ENCODE results near the gene CPNE8.

DNA sequence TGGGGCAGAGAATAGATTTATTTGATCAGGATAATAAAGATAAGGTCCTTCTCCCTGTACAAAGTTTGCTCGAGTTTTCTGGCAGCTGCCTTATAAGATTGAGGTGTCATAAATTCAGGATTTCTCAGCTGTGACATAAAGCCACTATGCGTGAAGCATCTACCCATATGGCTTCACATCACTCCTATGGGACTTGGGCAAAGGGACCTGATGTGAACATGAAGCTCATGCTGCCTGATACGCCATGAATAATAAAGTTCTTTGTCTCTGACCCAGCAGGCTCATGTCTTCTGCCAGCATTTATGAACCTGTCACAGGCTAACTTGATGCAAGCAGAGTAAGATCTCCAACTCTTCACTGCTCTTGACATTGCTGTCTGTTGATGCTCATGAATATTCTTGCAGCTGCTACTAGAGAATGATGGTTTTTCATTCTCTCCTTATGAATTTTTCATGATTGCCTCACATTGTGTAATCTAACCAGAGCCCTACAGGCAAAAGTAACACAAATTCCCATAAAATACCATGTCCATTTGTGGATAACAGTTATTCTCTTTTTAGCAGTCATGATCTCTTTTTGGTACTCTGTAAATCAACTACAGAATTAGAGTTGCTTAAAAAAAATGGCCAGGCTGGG, 49.0 kb upstream of the CPNE8 start:
- TF ChIP-seq CTCF (IDR thresholded peaks at IDR 0.05) (no peak), POLR2A (IDR thresholded peaks at IDR 0.05) (no peak)
